Fibroblast of upper back skin (primary cell): ENCODE results near the gene MMEL1.
"Not testable (repeated sequence)": the region's sequence is repeated elsewhere in the genome, so short reads cannot be mapped to it uniquely, and the experiment has no call there.

Experiments used
- DNase-seq: peaks from one replicate; pipeline ENCODE4 v3.0.0-alpha.2; 2013

MMEL1 gene, protein sequence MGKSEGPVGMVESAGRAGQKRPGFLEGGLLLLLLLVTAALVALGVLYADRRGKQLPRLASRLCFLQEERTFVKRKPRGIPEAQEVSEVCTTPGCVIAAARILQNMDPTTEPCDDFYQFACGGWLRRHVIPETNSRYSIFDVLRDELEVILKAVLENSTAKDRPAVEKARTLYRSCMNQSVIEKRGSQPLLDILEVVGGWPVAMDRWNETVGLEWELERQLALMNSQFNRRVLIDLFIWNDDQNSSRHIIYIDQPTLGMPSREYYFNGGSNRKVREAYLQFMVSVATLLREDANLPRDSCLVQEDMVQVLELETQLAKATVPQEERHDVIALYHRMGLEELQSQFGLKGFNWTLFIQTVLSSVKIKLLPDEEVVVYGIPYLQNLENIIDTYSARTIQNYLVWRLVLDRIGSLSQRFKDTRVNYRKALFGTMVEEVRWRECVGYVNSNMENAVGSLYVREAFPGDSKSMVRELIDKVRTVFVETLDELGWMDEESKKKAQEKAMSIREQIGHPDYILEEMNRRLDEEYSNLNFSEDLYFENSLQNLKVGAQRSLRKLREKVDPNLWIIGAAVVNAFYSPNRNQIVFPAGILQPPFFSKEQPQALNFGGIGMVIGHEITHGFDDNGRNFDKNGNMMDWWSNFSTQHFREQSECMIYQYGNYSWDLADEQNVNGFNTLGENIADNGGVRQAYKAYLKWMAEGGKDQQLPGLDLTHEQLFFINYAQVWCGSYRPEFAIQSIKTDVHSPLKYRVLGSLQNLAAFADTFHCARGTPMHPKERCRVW

DNA sequence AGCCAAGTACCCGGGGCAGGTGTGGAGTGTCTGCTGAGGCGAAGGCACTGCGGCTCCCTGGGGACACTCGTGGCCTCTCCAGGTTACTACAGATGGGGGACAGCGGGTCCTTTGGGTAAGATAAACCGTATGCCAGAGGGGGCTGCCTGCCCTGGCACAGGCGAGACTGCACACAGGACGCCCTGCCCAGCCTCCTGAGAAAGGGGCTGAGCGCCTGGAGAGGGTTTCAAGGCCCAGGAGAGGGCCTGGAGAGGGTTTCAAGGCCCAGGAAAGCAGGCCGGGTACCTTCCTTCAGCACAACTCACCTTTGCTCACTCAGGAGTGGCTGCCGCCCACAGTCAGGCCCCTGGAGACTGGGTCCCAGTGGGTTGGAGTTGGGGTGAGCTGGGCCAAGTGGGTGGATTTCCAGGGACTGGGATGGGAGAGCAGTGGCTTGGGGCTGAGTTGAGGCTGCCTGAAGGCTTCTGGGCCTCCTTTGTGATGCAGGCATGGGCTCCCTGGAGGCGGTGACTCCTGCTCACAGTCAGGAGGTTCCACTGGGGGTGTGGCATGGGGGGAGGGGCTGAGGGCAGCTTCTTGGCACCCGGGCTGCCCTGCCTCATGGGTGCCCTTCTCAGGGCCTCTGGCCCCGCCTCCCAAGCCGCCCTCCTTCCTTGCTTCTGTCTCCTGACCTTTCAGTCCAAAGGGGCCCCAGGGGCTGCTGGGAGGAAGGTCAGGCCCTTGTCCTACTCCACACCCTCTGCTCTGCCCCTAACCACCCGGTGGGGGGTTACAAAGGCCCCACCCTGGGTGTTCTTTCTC is at the start of gene MMEL1:
MMEL1 (minus strand) TSS at position 456 of the 801 bp plus-strand sequence. CDS start 3,532 bp downstream, outside the sequence.
- DNase-seq = no peak

DNA sequence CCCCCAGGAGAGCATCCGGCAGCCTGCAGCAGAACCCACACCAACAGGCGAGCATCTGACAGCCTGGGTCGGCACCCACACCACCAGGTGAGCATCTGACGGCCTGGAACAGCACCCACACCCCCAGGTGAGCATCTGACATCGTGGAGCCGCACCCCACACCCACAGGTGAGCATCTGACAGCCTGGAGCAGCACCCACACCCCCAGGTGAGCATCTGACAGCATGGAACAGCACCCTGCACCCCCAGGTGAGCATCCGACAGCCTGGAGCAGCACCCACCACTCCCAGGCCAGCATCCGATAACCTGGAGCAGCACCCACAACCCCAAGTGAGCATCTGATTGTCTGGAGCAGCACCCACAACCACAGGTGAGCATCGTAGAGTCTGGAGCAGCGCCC is 43.9 kb upstream of the MMEL1 start:
- not testable (repeated sequence) for DNase-seq

DNA sequence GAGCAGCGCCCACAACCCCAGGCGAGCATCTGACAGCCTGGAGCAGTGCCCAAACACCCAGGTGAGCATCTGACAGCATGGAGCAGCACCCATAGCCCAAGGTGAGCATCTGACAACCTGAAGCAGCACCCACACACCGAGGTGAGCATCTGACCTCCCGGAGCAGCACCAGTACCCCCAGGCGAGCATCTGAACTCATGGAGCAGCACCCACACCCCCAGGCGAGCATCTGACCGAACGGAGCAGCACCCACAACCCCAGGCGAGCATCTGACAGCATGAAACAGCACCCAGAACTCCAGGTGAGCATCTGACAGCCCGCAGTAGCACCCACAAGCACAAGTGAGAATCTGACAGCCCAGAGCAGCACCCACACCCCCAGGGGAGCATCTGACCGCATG is 38.8 kb upstream of the MMEL1 start:
- not testable (repeated sequence) for DNase-seq

DNA sequence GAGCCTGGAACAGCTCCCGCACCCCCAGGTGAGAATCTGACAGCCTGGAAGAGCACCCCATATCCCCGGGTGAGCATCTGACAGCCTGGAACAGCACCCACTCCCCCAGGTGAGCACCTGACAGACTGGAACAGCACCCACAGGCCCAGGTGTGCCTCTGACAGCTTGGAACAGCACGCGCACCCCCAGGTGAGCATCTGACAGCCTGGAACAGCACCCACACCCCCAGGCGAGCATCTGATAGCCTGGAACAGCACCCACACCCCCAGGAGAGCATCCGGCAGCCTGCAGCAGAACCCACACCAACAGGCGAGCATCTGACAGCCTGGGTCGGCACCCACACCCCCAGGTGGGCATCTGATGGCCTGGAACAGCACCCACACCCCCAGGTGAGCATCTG is 27.0 kb upstream of the MMEL1 start:
- not testable (repeated sequence) for DNase-seq

DNA sequence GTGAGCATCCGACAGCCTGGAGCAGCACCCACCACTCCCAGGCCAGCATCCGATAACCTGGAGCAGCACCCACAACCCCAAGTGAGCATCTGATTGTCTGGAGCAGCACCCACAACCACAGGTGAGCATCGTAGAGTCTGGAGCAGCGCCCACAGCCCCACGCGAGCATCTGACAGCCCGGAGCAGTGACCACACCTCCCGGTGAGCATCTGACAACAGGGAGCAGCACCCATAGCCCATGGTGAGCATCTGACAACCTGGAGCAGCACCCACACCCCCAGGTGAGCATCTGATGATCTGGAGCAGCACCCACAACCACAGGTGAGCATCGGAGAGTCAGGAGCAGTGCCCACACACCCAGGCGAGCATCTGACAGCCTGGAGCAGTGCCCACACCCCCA is 25.1 kb upstream of the MMEL1 start:
- not testable (repeated sequence) for DNase-seq

DNA sequence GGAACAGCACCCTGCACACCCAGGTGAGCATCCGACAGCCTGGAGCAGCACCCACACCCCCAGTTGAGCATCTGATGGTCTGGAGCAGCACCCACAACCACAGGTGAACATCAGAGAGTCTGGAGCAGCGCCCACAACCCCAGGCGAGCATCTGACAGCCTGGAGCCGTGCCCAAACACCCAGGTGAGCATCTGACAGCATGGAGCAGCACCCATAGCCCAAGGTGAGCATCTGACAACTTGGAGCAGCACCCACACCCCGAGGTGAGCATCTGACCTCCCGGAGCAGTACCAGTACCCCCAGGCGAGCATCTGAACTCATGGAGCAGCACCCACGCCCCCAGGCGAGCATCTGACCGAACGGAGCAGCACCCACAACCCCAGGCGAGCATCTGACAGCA is 24.3 kb upstream of the MMEL1 start:
- not testable (repeated sequence) for DNase-seq

DNA sequence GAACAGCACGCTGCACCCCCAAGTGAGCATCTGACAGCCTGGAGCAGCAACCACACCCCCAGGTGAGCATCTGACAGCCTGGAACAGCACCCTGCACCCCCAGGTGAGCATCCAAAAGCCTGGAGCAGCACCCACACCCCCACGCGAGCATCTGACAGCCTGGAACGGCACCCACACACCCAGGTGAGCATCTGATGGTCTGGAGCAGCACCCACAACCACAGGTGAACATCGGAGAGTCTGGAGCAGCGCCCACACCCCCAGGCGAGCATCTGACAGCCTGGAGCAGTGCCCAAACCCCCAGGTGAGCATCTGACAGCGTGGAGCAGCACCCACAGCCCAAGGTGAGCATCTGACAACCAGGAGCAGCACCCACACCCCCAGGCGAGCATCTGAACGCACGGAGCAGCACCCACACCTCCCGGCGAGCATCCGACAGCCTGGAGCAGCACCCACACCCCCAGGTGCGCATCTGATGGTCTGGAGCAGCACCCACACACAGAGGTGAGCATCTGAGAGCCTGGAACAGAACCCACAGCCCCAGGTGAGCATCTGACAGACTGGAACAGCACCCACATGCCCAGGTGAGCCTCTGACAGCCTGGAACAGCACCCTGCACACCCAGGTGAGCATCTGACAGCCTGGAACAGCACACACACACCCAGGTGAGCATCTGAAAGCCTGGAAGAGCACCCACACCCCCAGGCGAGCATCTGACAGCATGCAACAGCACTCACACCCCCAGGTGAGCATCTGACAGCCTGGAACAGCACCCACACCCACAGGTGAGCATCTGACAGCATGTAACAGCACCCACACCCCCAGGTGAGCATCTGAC is 23.0 kb upstream of the MMEL1 start:
- DNase-seq = not testable (repeated sequence)

DNA sequence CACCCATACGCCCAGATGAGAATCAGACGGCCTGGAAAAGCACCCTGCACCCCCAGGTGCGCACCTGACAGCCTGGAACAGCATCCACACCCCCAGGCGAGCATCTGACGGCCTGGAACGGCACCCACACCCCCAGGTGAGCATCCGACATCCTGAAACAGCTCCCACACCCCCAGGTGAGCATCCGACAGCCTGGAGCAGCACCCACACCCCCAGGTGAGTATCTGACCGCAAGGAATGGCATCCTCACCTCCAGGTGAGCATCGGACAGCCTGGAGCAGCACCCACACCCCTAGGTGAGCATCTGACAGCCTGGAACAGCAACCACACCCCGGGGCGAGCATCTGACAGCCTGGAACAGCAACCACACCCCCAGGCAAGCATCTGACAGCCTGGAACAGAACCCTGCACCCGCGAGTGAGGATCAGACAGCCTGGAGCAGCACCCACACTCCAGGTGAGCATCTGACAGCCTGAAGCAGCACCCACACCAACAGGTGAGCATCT is 21.7 kb upstream of the MMEL1 start:
- DNase-seq = not testable (repeated sequence)

DNA sequence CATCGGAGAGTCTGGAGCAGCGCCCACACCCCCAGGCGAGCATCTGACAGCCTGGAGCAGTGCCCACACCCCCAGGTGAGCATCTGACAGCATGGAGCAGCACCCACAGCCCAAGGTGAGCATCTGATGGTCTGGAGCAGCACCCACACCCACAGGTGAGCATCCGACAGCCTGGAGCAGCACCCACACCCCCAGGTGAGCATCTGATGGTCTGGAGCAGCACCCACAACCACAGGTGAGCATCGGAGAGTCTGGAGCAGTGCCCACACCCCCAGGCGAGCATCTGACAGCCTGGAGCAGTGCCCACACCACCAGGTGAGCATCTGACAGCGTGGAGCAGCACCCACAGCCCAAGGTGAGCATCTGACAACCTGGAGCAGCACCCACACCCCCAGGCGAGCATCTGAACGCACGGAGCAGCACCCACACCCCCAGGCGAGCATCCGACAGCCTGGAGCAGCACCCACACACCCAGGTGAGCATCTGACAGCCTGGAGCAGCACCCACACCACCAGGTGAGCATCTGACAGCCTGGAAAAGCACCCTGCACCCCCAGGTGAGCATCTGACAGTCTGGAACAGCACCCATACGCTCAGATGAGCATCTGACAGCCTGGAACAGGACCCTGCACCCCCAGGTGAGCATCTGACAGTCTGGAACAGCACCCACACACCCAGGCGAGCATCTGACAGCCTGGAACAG is 21.1 kb upstream of the MMEL1 start:
- not testable (repeated sequence) for DNase-seq

DNA sequence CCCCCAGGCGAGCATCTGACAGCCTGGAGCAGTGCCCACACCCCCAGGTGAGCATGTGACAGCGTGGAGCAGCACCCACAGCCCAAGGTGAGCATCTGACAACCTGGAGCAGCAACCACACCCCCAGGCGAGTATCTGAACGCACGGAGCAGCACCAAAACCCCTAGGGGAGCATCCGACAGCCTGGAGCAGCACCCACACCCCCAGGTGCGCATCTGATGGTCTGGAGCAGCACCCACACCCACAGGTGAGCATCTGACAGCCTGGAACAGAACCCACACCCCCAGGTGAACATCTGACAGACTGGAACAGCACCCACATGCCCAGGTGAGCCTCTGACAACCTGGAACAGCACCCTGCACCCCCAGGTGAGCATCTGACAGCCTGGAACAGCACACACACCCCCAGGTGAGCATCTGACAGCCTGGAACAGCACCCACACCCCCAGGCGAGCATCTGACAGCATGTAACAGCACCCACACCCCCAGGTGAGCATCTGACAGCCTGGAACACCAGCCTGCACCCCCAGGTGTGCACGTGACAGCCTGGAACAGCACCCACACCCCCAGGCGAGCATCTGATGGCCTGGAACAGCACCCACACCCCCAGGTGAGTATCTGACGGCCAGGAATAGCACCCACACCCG is 20.2 kb upstream of the MMEL1 start:
- DNase-seq = not testable (repeated sequence)

DNA sequence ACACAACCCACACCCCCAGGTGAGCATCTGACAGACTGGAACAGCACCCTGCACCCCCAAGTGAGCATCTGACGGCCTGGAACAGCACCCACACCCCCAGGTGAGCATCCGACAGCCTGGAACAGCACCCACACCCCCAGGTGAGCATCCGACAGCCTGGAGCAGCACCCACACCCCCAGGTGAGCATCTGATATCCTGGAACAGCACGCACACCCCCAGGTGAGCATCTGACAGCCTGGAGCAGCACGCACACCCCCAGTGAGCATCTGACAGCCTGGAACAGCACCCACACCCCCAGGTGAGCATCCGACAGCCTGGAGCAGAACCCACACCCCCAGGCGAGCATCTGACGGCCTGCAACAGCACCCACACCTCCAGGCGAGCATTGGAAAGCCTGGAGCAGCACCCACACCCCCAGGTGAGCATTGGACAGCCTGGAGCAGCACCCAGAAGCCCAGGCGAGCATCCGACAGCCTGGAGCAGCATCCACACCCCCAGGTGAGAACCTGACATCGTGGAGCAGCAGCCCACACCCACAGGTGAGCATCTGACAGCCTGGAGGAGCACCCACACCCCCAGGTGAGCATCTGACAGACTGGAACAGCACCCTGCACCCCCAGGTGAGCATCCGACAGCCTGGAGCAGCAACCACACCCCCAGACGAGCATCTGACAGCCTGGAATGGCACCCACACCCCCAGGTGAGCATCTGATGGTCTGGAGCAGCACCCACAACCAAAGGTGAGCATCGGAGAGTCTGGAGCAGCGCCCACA is 19.5 kb upstream of the MMEL1 start:
- not testable (repeated sequence) for DNase-seq

DNA sequence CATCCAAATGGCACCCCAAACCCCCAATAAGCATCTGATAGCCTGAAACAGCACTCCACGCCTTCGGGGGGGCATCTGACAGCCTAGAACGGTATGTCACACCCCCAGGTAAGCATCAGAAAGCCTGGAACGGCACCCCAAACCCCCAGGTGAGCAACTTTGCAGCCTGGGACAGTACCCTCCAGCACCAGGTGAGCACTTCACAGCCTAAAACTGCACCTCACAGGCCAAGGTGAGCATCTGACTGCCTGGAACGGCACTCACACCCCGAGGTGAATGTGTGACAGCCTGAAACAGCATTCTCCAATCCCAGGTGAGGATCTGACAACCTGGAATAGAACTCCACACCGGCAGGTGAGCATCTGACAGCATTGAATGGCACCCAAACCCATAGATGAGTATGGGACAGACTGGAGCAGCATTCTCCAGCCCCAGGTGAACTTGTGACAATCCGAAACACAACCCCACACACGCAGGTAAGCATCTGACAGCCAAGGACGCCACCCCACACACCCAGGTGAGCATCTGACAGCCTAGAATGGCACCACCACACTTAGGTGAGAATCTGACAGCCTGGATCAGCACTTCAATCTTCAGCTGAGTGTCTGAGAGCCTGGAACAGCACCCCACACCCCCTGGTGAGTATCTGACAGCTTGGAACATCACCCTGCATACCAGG is 18.3 kb upstream of the MMEL1 start:
- no peak for DNase-seq

DNA sequence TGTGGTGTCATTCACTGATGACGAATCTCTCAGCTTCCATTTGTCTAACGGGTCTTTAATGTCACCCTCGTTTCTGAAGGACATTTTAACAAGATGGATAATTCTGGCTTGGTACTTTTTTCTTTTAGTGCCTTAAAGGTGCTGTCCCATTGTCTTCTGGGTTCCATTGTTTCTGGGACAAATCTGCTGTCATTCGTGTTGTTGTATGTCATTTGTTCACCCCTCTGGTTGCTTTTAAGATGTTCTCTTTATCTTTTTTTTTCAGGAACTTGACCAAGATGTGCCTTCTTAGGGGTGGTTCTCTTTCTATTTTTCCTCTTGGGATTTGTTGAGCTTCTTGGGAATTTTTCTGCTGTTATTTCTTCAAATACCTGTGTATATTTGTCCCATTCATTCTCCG is 14.0 kb upstream of the MMEL1 start:
- no peak for DNase-seq

DNA sequence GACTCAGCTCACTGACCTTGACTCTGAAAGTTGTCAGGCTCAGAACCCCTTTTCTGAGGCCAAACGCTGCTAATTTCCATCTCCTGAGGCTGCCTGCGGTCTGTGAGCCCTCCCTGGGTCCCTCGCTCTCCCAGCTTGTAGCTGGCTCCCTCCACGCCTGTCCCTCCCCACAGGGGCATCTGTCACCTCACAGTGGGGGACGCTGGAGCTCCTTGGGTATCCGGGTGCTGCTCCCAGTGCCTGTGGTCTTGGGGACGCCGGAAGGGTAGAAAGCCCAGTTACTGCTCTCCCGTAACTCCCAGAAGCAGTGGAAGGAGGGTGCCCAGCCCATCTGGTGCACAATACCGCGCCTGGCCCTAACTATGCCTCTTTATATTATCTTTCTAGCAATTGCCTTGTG is 13.0 kb upstream of the MMEL1 start:
- no peak for DNase-seq

DNA sequence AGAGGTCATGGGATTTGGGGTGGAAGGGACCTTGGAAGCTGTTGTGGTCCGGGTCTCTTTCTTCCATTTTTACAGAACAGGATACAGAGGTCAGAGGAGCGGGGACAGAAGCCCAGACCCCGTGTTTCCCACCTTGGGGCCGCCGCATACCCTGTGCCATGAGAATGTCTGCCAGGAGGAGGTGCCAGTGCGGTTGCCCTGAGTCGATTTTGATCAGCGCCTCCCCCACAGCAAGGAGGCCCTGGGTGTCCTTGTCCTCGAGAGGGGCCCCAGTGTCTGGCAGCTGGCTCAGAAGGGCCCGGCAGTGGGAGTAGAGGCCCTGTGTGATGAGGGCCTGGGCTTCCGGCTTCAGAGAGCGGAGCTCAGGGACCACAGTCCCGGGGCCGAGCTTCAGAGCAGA is 12.3 kb upstream of the MMEL1 start:
- DNase-seq = no peak

DNA sequence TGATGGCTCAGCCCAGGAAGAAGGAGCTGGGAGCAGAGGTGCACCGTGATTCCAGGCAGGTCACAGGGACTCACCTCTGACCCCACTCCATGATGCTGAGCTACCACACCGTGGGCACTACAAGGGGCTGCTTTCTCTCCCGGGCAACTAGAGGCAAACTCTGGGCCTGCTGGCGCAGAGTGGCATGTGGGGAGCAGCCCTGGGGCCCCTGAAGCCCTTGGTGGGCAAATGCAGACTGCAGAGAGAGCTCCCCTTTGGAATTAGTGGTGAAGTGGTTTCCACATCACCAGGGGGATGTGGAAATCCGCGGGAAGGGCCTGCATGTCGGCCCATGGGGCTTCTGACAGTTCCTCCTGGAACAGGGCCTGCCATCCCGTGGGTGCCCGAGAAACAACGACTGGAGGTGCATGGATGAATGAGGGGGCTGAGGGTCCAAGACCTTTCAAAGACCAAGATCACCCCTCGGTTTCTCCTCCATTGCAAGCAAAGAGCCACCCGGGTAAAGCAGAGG is 11.8 kb upstream of the MMEL1 start:
- DNase-seq = no peak

DNA sequence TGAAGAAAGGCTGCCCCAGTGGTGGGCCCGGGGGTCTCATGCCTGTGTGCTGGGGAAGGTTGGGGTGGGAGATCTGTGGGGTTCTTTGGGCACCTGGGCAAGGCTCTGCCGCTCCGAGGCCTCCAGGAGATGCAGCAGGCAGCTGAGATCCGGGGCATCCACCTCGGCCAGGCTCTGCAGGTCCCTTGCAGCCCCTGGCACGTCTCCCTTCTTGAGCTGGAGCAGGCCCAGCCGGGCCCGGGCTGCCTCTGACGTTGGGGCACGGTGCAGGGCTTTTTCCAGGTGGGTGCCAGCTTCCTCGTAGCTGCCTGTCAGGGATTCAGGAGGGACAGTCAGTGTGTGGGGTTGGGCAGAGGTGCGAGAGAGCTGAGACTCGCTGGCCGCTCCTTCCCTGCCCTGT is 11.4 kb upstream of the MMEL1 start:
- no peak for DNase-seq

DNA sequence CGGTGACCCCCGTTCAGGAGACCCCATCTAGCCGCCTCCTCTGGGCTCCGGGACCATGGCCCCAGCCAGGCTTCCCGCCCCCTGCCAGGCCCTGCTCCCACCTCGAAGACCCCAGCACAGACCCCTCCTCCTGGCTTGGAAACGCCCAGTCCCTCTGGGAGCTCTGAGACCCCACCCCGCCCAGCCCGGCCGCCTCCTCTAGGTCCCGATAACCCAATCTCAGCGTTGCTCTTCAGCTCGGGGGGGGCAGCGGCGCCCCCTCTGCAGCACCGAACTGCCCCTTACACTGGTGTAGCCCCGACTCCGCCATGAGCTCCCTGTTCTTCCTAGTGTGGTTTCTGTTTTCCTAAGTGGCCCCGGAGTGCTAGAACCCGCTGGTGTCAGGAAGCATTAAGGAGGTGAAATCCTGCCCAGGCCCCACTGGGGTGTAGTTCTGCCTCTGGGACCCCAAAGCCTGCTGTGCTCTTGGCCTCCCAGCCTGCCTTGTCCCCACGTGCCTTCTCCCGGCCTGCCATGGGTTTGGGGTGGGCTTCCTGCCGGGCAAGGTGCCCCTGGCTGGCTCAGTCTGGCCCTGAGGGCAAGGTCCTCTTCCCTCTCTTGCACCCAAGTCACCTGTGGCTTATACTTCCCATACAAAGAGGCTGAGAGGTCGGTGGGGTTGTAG is 10.7 kb upstream of the MMEL1 start:
- DNase-seq = no peak
